Keratinocyte (primary cell): ENCODE measurements around the gene TAOK2. TPM values are rescaled to one million over a fixed set of nuclear protein-coding genes. Genes with fewer than 3 reads are reported as not detected.

Experiments used
- DNase-seq: peaks from one replicate; pipeline ENCODE4 v3.0.0-alpha.2; 2011; ENCODE audit warnings: low read depth, missing footprints, low spot score
- FAIRE-seq: peaks from 2 replicates; lab custom pipeline; 2011; peaks lifted over from hg19 to GRCh38; lab: Jason Lieb, UNC
- H2AFZ ChIP-seq: 2 replicates; pipeline ENCODE4 v1.6.0; 2012; ENCODE audit warnings: low read length, control low read depth, inconsistent platforms; ENCODE audit not compliant: control insufficient read depth
- H3K27ac ChIP-seq: 2 replicates; pipeline ENCODE4 v1.5.1; 2011; ENCODE audit warnings: low read length; ENCODE audit not compliant: control insufficient read depth, insufficient read depth
- H3K27me3 ChIP-seq: 3 replicates; pipeline ENCODE4 v1.6.0; 2011; ENCODE audit warnings: low read length; ENCODE audit not compliant: control insufficient read depth, insufficient read depth; ENCODE audit errors: extremely low read depth
- H3K36me3 ChIP-seq, 2 experiments: 2 replicates in 1 of 2; 3 replicates in 1 of 2; pipeline ENCODE4 v1.5.1; 2011; ENCODE audit warnings: low read length in 2 of 2, mild to moderate bottlenecking in 1 of 2; ENCODE audit not compliant: control insufficient read depth in 2 of 2, insufficient read depth in 2 of 2; ENCODE audit errors: extremely low read depth in 1 of 2
- H3K4me1 ChIP-seq: 3 replicates; pipeline ENCODE4 v1.5.1; 2011; ENCODE audit warnings: low read length; ENCODE audit not compliant: control insufficient read depth, insufficient read depth; ENCODE audit errors: extremely low read depth
- H3K4me2 ChIP-seq: 3 replicates; pipeline ENCODE4 v1.6.0; 2011; ENCODE audit warnings: low read depth, low read length; ENCODE audit not compliant: control insufficient read depth, insufficient read depth; ENCODE audit errors: extremely low read depth
- H3K4me3 ChIP-seq, 3 experiments: fragments of 200-600 bp in 1 of 3; sonication (generic) in 1 of 3; 2 replicates in 2 of 3; 3 replicates in 1 of 3; pipeline ENCODE4 v1.5.1; 2011 to 2016; ENCODE audit warnings: low read length in 3 of 3, mild to moderate bottlenecking in 3 of 3, control low read depth in 2 of 3, inconsistent platforms in 1 of 3, low read depth in 1 of 3, mixed read lengths in 1 of 3, mixed run types in 1 of 3, moderate library complexity in 1 of 3; ENCODE audit not compliant: control insufficient read depth in 2 of 3, insufficient read depth in 2 of 3; ENCODE audit errors: extremely low read depth in 1 of 3
- H3K79me2 ChIP-seq: 2 replicates; pipeline ENCODE4 v1.6.0; 2012; ENCODE audit warnings: low read length; ENCODE audit not compliant: control insufficient read depth, insufficient read depth
- H3K9ac ChIP-seq: 3 replicates; pipeline ENCODE4 v1.6.0; 2011; ENCODE audit warnings: low read length; ENCODE audit not compliant: control insufficient read depth, insufficient read depth; ENCODE audit errors: extremely low read depth
- H3K9me1 ChIP-seq: 3 replicates; pipeline ENCODE4 v1.6.0; 2011; ENCODE audit warnings: low read length; ENCODE audit not compliant: control insufficient read depth, insufficient read depth; ENCODE audit errors: extremely low read depth
- H3K9me3 ChIP-seq: 2 replicates; pipeline ENCODE4 v1.5.1; 2012; ENCODE audit warnings: low read depth, low read length; ENCODE audit not compliant: control insufficient read depth
- H4K20me1 ChIP-seq: 3 replicates; pipeline ENCODE4 v1.6.0; 2011; ENCODE audit warnings: low read length; ENCODE audit not compliant: control insufficient read depth, insufficient read depth; ENCODE audit errors: extremely low read depth
- CTCF ChIP-seq, 3 experiments: IDR thresholded peaks in 1 of 3; conservative IDR thresholded peaks in 1 of 3; optimal IDR thresholded peaks in 1 of 3; 2 replicates in 2 of 3; 3 replicates in 1 of 3; pipeline versions ENCODE3 to v1.5.1; 2011; ENCODE audit warnings: low read length in 3 of 3, mild to moderate bottlenecking in 3 of 3, moderate library complexity in 2 of 3, control low read depth in 1 of 3, inconsistent platforms in 1 of 3; ENCODE audit not compliant: insufficient read depth in 2 of 3; ENCODE audit errors: extremely low read depth in 1 of 3
- EZH2 ChIP-seq: IDR thresholded peaks from one replicate; pipeline ENCODE4 v1.6.1; 2012; ENCODE audit warnings: inconsistent platforms, mild to moderate bottlenecking, low read length, moderate library complexity
- dilution Hi-C: fragments of 300-500 bp; cut with MboI; formaldehyde crosslinking; loops from one replicate; pipeline ENCODE4 v1.7.0; 2020; ENCODE audit warnings: low sequenced_read_pairs; ENCODE audit not compliant: extremely low pct_ligation_motif_present
- polyA plus RNA-seq, 5 experiments: library from polyadenylated mRNA; depleted of rRNA in 3 of 5; stranded (reverse) in 3 of 5; stranded (forward) in 1 of 5; unstranded in 1 of 5; fragments of >200 nt; gene quantifications; 1 replicate in 1 of 5; 2 replicates in 3 of 5; 3 replicates in 1 of 5; pipeline versions ENCODE4 v1.2.1 to v1.2.3, GENCODE V29; 2011 to 2012; ENCODE audit warnings: missing spikeins in 2 of 5, low read depth in 1 of 5, low replicate concordance in 1 of 5

The TAOK2 gene
- polyA plus RNA-seq, 1 donor (not counting 4 experiments of a cell fraction or from before 2014, with no cell fraction given), result 13.8 TPM

- Histone ChIP-seq H3K27me3 (no peaks in the 10 kb centered on the region), H3K4me1 (peaks cover 24% of the 10 kb centered on the region), H3K36me3 (peaks cover 19 to 34% of the 10 kb centered on the region in 2 experiments), H3K9me3 (no peaks in the 10 kb centered on the region), H3K4me3 (peak overlapping the region in 2 of 3 experiments; percentile 92 to 99), H3K4me2 (peak overlapping the region; percentile 89), H3K27ac (peak overlapping the region; percentile 98), H3K9me1 (no peaks in the 10 kb centered on the region), H3K9ac (peak overlapping the region; percentile 95), H2AFZ (no peak overlapping the region), H3K79me2 (peaks cover 10% of the 10 kb centered on the region), H4K20me1 (no peaks in the 10 kb centered on the region)
- no peak for TF ChIP-seq CTCF (optimal IDR thresholded peaks at IDR 0.05 in 1 of 3, IDR thresholded peaks at IDR 0.05 in 1 of 3, conservative IDR thresholded peaks at IDR 0.05 in 1 of 3; ENCODE audit: extremely low read depth in 1 of 3, insufficient read depth in 2 of 3, low read length in 3 of 3)
- no peak for TF ChIP-seq EZH2
- dilution Hi-C loops, result no loop called here
- DNase-seq, result no peak
- FAIRE-seq, result no peak
Measured at GRCh38 chr16:29993903-29994599, 20.4 kb downstream of the TAOK2 start.

GRCh38 chr16:29994600-29995323 is 21.1 kb downstream of the TAOK2 start:
- H3K27me3 ChIP-seq, result no peaks in the 10 kb centered on the region
- H3K27ac ChIP-seq, result peak overlapping the region; percentile 98
- H3K4me2 ChIP-seq, result peak overlapping the region; percentile 89
- peak overlapping the region; percentile 67 to 99 (median 92) for H3K4me3 ChIP-seq
- TF ChIP-seq EZH2, result no peak
- no peak for TF ChIP-seq CTCF (optimal IDR thresholded peaks at IDR 0.05 in 1 of 3, IDR thresholded peaks at IDR 0.05 in 1 of 3, conservative IDR thresholded peaks at IDR 0.05 in 1 of 3; ENCODE audit: extremely low read depth in 1 of 3, insufficient read depth in 2 of 3, low read length in 3 of 3)
- peak overlapping the region; percentile 96 for H2AFZ ChIP-seq
- no peaks in the 10 kb centered on the region for H3K9me1 ChIP-seq
- peaks cover 19 to 31% of the 10 kb centered on the region in 2 experiments for H3K36me3 ChIP-seq
- H4K20me1 ChIP-seq, result no peaks in the 10 kb centered on the region
- FAIRE-seq (peak; percentile 78), DNase-seq (peak; percentile 68)
- dilution Hi-C loops, result no loop called here
- peak overlapping the region; percentile 95 for H3K9ac ChIP-seq
- H3K79me2 ChIP-seq, result peaks cover 10% of the 10 kb centered on the region
- no peaks in the 10 kb centered on the region for H3K9me3 ChIP-seq
- peaks cover 24% of the 10 kb centered on the region for H3K4me1 ChIP-seq
